Measurements from ENCODE around the gene RORB. TPM values are rescaled to one million over a fixed set of nuclear protein-coding genes. Genes with fewer than 3 reads are reported as not detected.

The RORB gene
- total RNA-seq, 4 donors from 2014 or later: 0.25 to 0.72 (median 0.50) TPM

DNA sequence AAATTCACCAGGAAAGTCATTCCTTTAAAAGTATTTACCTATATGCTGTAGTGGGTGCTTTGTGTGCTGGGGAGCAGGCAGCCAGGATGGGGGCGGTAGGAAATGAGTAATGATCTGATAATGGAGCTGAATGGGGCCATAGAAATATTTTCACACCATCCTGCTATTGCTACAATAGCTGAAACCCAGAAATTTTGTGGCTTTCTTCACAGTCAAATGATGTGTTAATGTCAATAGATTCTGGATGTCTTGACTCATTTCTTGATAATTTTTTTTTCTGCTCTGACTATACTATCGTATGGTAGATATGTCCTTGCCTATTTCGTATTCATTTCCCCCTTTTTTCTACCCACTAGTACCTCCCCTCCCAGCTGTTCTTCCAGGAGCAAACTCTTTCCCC, 59.5 kb downstream of the RORB start:
- Histone ChIP-seq H3K9me3 (no peaks in the 10 kb centered on the region), H3K27me3 (no peaks in the 10 kb centered on the region), H3K4me1 (no peaks in the 10 kb centered on the region), H3K4me3 (no peak overlapping the region), H3K36me3 (no peaks in the 10 kb centered on the region), H3K27ac (no peak overlapping the region)
- no peak for DNase-seq (ENCODE audit: low spot score in 2 of 2)
- WGBS: 73% methylated on average over 3 of the region's 3 CpGs
- no peak for TF ChIP-seq CTCF (IDR thresholded peaks at IDR 0.05)
- no peak for TF ChIP-seq EP300 (IDR thresholded peaks at IDR 0.05)
- no peak for TF ChIP-seq POLR2A (IDR thresholded peaks at IDR 0.05)
- no peak for TF ChIP-seq POLR2AphosphoS5 (IDR thresholded peaks at IDR 0.05)

DNA sequence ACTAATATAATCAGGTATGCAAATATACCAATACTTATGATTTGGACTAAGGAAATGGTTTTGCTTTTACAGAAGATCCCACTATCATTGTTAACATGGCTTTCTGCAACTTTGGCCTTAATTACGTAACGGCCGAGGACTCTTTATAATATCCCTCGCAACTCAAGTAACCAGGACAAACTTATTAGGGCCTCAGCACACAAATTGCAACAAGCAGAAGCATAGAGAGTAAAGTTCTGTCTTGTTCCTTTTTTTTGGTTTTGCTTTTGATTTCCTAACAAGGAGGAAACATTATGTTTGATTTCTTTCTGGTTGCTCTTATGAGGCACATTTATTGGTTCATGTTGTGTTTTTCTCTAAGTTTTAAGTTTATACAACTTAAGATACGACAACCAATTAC, 60.4 kb downstream of the RORB start:
- Histone ChIP-seq H3K4me3 (no peak overlapping the region), H3K9me3 (no peaks in the 10 kb centered on the region), H3K27me3 (no peaks in the 10 kb centered on the region), H3K4me1 (no peaks in the 10 kb centered on the region), H3K36me3 (no peaks in the 10 kb centered on the region), H3K27ac (no peak overlapping the region)
- DNase-seq (ENCODE audit: low spot score in 2 of 2): no peak
- WGBS: 86% methylated on average over 5 of the region's 5 CpGs
- TF ChIP-seq CTCF (IDR thresholded peaks at IDR 0.05) (no peak), EP300 (IDR thresholded peaks at IDR 0.05) (no peak), POLR2AphosphoS5 (IDR thresholded peaks at IDR 0.05) (no peak), POLR2A (IDR thresholded peaks at IDR 0.05) (no peak)

DNA sequence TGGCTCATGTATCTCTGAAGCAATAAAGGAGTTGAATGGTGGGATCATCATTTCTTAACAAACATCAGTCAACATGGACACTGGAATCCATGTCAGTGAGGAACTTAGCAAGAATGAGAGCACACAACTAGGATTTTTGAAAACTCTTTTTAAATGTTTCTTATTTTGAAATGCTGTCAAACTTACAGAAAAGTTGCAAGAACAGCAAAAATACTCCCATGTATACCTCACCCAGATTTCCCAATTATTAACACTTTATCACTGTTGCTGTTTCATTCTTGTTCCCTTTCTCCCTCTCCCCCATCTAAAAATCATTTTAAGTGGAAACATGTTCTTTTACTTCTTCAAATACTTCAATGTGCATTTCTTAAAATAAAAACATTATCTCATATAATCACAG, 65.5 kb downstream of the RORB start:
- no peak overlapping the region for H3K27ac ChIP-seq
- no peak overlapping the region for H3K4me3 ChIP-seq
- no peaks in the 10 kb centered on the region for H3K27me3 ChIP-seq
- no peaks in the 10 kb centered on the region for H3K36me3 ChIP-seq
- no peak for TF ChIP-seq POLR2AphosphoS5 (IDR thresholded peaks at IDR 0.05)
- TF ChIP-seq POLR2A (IDR thresholded peaks at IDR 0.05): no peak
- no peak for TF ChIP-seq CTCF (IDR thresholded peaks at IDR 0.05)
- TF ChIP-seq EP300 (IDR thresholded peaks at IDR 0.05): no peak
- no peaks in the 10 kb centered on the region for H3K4me1 ChIP-seq
- no peak for DNase-seq (ENCODE audit: low spot score in 2 of 2)
- no peaks in the 10 kb centered on the region for H3K9me3 ChIP-seq

DNA sequence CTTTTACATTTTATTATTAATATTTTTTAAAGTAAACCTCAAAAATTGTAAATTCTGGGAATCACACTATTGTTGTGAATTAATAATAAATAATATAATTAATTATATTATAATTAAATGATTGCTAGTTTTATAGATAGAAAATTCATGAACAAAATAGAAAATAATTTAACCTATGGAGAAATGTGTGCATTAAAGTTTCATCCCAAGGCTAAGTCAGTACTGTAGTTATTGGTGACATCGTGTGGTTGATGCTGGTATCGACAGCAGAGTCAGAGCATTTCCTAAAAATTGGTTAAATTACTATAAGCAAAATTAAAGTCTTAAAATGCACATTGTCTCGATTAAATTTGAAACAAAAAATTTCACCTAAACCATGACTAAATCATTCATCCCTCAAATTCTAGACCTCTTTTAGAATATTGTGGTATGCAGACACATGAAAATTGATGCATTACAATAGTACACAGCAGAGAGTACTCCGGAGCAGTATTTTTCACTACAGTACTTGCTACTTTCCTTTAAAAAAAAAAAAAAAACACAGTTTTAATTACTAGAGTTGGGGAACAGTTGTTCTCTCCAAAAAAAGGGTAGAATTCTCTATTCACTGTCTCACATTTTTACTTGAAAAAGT, 73.9 kb downstream of the RORB start:
- Histone ChIP-seq H3K4me3 (no peak overlapping the region), H3K27ac (no peak overlapping the region), H3K4me1 (no peaks in the 10 kb centered on the region), H3K36me3 (no peaks in the 10 kb centered on the region), H3K9me3 (no peaks in the 10 kb centered on the region), H3K27me3 (no peaks in the 10 kb centered on the region)
- WGBS: 27% methylated on average over 4 of the region's 4 CpGs
- no peak for DNase-seq (ENCODE audit: low spot score in 2 of 2)
- TF ChIP-seq CTCF (IDR thresholded peaks at IDR 0.05): peak; percentile 31 to 67
- no peak for TF ChIP-seq POLR2A (IDR thresholded peaks at IDR 0.05)
- no peak for TF ChIP-seq POLR2AphosphoS5 (IDR thresholded peaks at IDR 0.05)
- no peak for TF ChIP-seq EP300 (IDR thresholded peaks at IDR 0.05)

DNA sequence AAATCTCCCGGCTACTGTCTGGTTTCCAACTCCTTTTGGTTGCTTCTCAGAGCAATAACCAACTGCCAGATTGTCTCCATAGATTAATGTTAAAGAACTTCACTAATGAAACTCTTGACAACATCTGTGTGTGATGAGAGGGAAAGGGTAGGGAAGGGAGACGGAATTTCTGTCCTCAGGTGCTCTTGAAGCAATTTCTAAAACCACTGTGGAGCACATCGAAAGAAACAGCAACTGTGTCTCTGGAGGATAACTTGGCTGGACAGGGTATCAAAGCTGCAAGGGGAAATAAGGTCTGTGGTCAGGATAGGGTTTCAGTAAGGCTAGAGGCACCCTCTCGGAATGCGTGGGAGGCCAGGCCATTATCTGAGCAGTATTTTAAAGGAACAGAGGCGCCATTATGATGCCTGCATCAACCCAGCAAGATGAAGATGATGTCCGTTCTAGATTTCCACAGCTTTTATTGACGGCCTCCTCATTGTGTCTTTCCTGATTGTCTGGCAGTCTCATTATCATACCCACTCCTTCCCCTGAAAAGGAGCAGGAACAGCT, 76.6 kb downstream of the RORB start:
- Histone ChIP-seq H3K4me3 (no peak overlapping the region), H3K9me3 (no peaks in the 10 kb centered on the region), H3K36me3 (no peaks in the 10 kb centered on the region), H3K27ac (no peak overlapping the region), H3K4me1 (no peaks in the 10 kb centered on the region), H3K27me3 (no peaks in the 10 kb centered on the region)
- 70% methylated on average over 8 of the region's 8 CpGs for WGBS
- no peak for DNase-seq (ENCODE audit: low spot score in 2 of 2)
- no peak for TF ChIP-seq POLR2A (IDR thresholded peaks at IDR 0.05)
- no peak for TF ChIP-seq EP300 (IDR thresholded peaks at IDR 0.05)
- no peak for TF ChIP-seq CTCF (IDR thresholded peaks at IDR 0.05)
- no peak for TF ChIP-seq POLR2AphosphoS5 (IDR thresholded peaks at IDR 0.05)

Measured in suprapubic skin (tissue), 4 donors.